Measurements from ENCODE around the gene MMP15. TPM values are rescaled to one million over a fixed set of nuclear protein-coding genes. Genes with fewer than 3 reads are reported as not detected.
A peak's percentile ranks its signal among the peaks of the same experiment; 100 is the strongest.

Gene MMP15
- total RNA-seq, 1 donor from 2014 or later: 2.9 TPM

GRCh38 chr16:57987441-57988177, 37.9 kb upstream of the MMP15 start:
- H3K27me3 ChIP-seq: no peaks in the 10 kb centered on the region
- H3K27ac ChIP-seq: no peak overlapping the region
- DNase-seq (ENCODE audit: extremely low spot score in 2 of 2): no peak
- H3K9me3 ChIP-seq: no peaks in the 10 kb centered on the region
- intact Hi-C loops (cut with DNase I): no loop called here
- TF ChIP-seq POLR2A (IDR thresholded peaks at IDR 0.05): no peak
- no peaks in the 10 kb centered on the region for H3K36me3 ChIP-seq
- no peak overlapping the region for H3K4me3 ChIP-seq
- H3K4me1 ChIP-seq: peaks cover 17% of the 10 kb centered on the region

- Histone ChIP-seq H3K4me1 (peaks cover 17% of the 10 kb centered on the region), H3K27ac (no peak overlapping the region), H3K4me3 (no peak overlapping the region), H3K27me3 (no peaks in the 10 kb centered on the region), H3K36me3 (no peaks in the 10 kb centered on the region), H3K9me3 (no peaks in the 10 kb centered on the region)
- TF ChIP-seq POLR2A (IDR thresholded peaks at IDR 0.05) (no peak), POLR2AphosphoS5 (IDR thresholded peaks at IDR 0.05; ENCODE audit: insufficient read depth in 1 of 2, low read depth in 1 of 2) (peak in 1 of 2 donors; percentile 32), CTCF (IDR thresholded peaks at IDR 0.05) (no peak)
- intact Hi-C loops (cut with DNase I): no loop called here
- no peak for DNase-seq (ENCODE audit: extremely low spot score in 2 of 2)
Measured at GRCh38 chr16:57988929-57989328, 36.6 kb upstream of the MMP15 start.

DNA sequence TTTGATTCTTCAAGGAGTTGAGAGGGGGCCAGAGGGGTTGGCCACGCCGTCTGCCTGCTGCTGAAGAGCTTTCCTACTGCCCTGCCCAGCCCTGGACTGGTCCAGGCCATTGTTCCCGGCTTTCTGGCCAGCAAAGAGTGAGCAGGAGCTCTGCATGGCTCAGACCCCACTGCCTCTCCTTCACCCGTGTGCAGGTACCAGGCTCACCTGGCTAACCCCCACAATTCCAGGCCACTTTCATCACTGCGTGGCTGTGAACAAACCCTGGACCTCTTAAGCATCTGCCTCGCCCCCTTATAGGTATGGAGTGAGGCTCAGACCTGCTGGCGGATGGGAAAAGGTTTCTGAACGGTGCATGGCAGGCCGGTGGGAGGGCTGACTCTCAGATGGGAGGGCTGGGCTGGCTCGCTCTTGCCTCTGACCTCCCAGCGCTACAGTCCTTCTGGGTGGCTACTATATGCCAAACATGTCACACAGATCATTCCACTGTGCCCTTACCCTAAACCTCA, 33.9 kb upstream of the MMP15 start:
- DNase-seq (ENCODE audit: extremely low spot score in 2 of 2): no peak
- Histone ChIP-seq H3K27me3 (no peaks in the 10 kb centered on the region), H3K36me3 (peaks cover 0 to 19% of the 10 kb centered on the region in 2 donors), H3K4me3 (no peak overlapping the region), H3K9me3 (no peaks in the 10 kb centered on the region), H3K27ac (no peak overlapping the region), H3K4me1 (peaks cover 12% of the 10 kb centered on the region)
- intact Hi-C loops (cut with DNase I): loop anchor here (10.0 kb wide), 1 partner anchor 237 kb away; no protein-coding TSS in a partner anchor
- TF ChIP-seq POLR2AphosphoS5 (IDR thresholded peaks at IDR 0.05; ENCODE audit: insufficient read depth in 1 of 2, low read depth in 1 of 2): no peak
- no peak for TF ChIP-seq POLR2A (IDR thresholded peaks at IDR 0.05)
- TF ChIP-seq CTCF (IDR thresholded peaks at IDR 0.05): no peak

- DNase-seq (ENCODE audit: extremely low spot score in 2 of 2): no peak
- intact Hi-C loops (cut with DNase I): loop anchor here (10.0 kb wide), 1 partner anchor 237 kb away; no protein-coding TSS in a partner anchor
- no peak overlapping the region for H3K27ac ChIP-seq
- H3K36me3 ChIP-seq: peaks cover 0 to 24% of the 10 kb centered on the region in 2 donors
- peaks cover 12% of the 10 kb centered on the region for H3K4me1 ChIP-seq
- H3K27me3 ChIP-seq: no peaks in the 10 kb centered on the region
- TF ChIP-seq POLR2A (IDR thresholded peaks at IDR 0.05) (no peak), CTCF (IDR thresholded peaks at IDR 0.05) (no peak), POLR2AphosphoS5 (IDR thresholded peaks at IDR 0.05; ENCODE audit: insufficient read depth in 1 of 2, low read depth in 1 of 2) (no peak)
- no peak overlapping the region for H3K4me3 ChIP-seq
- no peaks in the 10 kb centered on the region for H3K9me3 ChIP-seq
Measured at GRCh38 chr16:57992084-57992483, 33.5 kb upstream of the MMP15 start.

DNA sequence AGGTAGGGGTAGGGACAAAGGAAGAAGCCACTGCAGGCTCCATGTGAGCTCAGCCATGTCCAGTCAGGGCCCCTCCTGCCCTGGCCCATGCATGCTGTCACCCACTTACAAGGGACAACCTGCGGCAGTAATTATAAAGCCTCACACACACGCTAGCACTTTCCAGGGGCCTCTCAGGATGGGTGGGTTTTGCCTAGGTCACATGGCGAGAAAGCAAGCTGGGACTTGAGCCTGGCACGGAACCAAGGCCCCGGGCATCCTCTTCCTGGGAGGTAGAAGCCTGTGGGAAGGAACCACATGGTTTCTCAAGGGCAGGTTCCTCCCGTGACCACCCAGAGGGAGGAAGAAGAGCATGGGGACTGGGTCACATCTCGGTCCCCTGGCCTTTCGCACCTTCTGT, 32.1 kb upstream of the MMP15 start:
- intact Hi-C loops (cut with DNase I): loop anchor here (10.0 kb wide), 1 partner anchor 239 kb away; no protein-coding TSS in a partner anchor
- Histone ChIP-seq H3K9me3 (no peaks in the 10 kb centered on the region), H3K4me1 (peaks cover 19% of the 10 kb centered on the region), H3K4me3 (no peak overlapping the region), H3K27ac (no peak overlapping the region), H3K36me3 (peaks cover 0 to 35% of the 10 kb centered on the region in 2 donors), H3K27me3 (no peaks in the 10 kb centered on the region)
- no peak for DNase-seq (ENCODE audit: extremely low spot score in 2 of 2)
- TF ChIP-seq CTCF (IDR thresholded peaks at IDR 0.05): no peak
- TF ChIP-seq POLR2A (IDR thresholded peaks at IDR 0.05): no peak
- no peak for TF ChIP-seq POLR2AphosphoS5 (IDR thresholded peaks at IDR 0.05; ENCODE audit: insufficient read depth in 1 of 2, low read depth in 1 of 2)
